NCI-H82 treated with DMSO at 0.1 percent for 48 hours (cell line): ENCODE results near the gene C11orf86.
"Not testable (repeated sequence)": the region's sequence is repeated elsewhere in the genome, so short reads cannot be mapped to it uniquely, and the experiment has no call there.

Source experiments
- DNase-seq: peaks from one replicate; lab custom pipeline; 2025; ENCODE audit not compliant: unreplicated experiment; lab: John Stamatoyannopoulos, UW

C11orf86 gene

DNA sequence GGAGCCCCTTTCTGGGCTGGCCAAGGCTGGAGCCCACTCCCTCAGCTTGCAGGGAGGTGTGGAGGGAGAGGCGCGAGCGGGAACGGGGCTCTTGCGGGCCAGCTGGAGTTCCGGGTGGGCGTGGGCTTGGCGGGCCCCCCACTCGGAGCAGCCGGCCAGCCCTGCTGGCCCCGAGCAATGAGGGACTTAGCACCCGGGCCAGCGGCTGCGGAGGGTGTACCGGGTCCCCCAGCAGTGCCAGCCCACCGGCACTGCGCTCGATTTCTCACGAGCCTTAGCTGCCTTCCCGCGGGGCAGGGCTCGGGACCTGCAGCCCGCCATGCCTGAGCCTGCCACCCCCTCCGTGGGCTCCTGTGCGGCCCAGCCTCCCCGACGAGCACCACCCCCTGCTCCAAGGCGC lies 13.6 kb downstream of the C11orf86 start:
- not testable (repeated sequence) for DNase-seq

DNA sequence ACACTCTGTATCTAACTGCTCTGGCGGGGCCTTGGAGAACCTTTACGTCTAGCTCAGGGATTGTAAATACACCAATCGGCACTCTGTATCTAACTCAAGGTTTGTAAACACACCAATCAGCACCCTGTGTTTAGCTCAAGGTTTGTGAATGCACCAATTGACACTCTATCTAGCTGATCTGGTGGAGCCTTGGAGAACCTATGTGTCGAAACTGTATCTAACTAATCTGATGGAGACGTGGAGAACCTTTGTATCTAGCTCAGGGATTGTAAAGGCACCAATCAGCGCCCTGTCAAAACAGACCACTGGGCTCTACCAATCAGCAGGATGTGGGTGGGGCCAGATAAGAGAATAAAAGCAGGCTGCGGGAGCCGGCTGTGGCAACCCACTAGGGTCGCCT lies 14.3 kb downstream of the C11orf86 start:
- not testable (repeated sequence) for DNase-seq

DNA sequence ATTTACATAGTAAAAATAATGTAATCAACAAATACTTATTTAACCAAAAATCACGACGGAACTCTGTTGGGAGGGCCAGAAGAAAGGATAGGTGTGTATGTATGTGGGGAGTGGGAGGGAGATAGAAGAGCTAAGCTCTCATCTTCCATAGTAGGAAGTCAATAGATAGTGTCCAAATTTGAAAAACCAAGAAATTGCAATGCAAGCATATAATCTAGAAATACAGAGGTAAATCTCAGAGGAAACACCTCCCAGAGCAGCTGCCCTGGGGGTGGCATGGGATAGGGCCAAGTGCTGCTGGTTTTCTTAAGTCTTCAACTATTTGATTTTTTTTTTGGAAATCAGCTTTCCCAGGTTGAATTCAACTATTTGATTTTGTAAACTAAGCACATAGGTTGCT lies 16.9 kb downstream of the C11orf86 start:
- no peak for DNase-seq

DNA sequence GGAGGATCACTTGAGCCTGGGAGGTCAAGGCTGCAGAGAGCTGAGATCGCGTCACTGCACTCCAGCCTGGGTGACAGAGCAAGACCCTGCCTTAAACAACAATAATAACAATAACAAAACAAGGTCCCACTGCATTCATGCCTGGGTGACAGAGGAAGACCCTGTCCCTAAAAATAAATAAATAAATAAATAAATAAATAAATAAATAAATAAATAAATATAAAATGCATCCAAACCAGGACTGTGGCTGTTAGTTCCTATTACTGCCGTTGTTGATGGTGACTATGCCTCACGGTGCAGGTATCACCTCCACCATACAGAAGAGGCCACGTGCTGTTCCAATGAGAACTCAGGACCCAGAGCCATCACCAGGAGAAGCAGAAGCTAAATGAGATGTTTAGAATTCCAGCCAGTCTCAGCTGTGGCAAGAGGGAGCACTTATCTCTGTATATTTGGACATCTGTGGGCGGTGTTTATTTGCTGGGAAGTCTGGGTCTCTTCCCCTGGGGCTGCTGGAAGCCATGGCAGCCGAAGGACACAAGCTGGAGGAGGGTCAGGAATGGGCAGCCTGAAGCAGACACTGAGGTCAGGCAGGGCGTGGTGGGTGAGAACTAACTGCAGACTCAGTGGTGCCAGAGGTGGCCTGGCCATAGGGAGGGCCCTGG lies 21.6 kb downstream of the C11orf86 start:
- no peak for DNase-seq

DNA sequence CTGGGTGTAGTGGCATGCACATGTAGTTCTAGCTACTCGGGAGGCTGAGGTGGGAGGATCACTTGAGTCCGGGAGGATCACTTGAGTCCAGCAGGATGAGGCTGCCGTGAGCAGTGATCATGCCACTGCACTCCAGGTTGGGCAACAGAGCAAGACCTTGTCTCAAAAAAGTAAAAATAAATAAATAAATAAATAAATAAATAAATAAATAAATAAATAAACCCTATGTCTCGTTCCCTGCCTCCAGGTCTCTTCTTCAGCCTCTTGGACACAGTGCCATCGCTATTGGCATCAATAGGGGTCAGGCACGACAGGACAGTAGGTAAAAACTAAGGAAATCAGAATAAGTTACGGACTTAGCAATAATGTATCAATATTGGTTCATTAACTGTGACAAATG lies 24.5 kb downstream of the C11orf86 start:
- no peak for DNase-seq

DNA sequence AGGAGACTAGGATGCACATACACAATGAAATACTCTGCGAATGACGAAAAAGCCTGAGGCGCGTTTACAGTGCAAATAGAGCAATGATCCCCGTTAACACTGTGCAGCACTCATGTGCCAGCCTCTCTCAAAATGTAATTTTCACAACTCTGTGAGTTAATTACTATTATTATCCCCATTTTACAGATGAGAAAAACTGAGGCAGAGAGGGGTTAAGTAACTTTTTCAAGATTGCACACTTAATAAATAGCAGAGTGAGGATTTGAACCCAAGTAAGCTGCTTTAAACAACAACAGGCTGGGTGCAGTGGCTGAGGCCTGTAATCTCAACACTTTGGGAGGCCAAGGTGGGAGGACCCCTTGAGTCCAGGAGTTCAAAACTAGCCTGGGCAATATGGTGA lies 26.2 kb downstream of the C11orf86 start:
- DNase-seq, result no peak

DNA sequence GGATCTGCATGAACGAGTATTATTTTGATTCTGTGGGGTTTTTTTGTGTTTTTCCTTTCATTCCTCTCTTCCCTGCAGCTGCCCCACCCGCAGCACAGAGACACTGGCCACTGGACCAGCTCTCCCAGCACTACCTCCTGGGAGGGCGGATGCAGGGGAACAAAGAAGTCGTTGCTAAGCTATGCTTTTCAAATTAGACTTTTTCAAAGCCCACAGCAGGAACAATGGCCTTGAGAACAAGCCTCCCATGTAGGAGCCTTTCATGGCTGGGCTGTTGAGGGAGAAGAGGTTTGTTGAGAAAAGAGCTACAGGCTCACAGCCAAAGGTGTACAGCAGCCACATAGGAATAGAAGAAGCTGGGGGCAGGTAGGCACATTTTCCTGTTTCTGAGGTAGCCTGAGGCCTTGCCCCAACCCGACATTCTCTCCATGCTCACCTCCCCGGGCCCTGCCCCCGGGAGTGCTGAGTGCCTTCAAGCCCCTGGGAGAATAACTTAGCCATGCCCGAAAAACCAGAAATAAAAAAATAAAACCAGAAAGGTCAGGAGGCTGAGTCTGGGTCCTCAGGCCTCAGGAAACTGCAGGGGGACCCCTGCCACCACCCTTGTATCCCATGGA lies 27.3 kb downstream of the C11orf86 start:
- DNase-seq, result no peak

DNA sequence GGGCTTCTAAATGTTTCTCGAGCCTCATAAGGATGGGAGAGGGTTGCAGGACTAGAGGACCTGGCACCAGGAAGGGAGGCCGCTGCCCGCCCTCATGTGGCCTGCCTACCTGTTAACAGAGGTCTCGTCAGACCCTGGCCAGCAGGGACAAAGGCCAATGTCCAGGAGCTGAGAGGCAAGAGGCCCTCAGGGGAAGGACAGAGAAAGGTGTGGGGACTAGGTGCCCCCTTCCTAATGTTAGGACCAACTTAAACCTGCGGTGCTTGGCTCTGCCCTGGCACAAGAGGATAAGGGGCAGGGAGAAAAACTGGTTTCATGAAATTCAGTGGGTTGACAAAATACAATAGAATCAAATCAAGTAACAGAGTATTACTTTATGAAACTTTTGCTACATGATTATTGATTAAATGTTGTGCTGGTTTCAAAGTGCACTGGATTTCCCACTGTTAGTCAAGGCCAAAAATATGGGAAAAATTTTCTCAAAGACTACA lies 27.9 kb downstream of the C11orf86 start:
- no peak for DNase-seq

DNA sequence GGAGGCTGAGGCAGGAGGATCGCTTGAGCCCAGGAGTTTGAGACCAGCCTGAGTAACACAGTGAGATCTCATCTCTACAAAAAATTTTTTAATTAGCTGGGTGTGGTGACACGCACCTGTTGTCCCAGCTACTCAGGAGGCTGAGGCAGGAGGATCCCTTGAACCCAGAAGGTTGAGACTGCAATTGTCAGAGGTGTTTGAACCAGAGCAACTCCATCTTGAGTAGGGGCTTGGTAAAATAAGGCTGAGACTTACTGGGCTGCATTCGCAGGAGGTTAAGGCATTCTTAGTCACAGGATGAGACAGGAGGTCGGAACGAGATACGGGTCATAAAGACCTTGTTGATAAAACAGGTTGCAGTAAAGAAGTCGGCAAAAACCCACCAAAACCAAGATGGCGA lies 30.1 kb downstream of the C11orf86 start:
- DNase-seq, result not testable (repeated sequence)

DNA sequence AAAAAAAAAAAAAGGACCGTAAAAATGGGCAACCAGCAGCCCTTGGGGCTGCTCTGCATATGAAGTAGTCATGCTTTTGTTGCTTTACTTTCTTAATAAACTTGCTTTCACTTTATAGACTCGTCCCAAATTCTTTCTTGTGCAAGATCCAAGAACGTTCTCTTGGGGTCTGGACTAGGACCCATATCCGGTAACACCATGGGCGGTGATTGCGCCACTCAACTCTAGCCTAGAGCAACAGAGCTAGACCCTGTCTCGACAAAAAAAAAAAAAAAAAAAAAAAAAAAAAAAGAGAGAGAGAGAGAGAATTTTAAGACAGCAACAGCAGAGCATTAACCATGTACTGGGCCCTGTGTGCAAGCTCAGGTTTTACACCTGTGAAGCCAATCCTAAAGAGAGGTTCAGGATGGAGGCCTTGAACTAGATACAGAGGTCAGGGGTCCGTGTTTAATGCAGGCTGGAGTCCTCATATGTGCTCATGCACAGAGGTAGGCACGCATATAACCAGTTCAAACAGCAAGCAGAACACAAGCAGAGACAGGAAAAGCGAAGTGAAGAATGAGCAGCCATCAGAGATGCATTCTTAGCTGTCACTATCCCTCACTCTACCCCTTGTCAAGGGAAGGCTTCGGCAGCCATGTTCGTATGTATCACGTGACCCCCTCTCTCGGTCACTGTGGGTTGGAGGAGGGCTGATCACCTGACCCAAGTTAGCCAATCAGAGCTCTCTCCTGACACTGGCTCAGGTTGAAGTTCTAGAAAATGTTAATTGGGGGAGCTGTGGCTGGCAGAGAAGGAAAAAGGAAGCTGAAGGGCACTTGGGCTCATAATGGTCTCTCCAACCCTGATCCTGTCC lies 31.2 kb downstream of the C11orf86 start:
- DNase-seq, result no peak

DNA sequence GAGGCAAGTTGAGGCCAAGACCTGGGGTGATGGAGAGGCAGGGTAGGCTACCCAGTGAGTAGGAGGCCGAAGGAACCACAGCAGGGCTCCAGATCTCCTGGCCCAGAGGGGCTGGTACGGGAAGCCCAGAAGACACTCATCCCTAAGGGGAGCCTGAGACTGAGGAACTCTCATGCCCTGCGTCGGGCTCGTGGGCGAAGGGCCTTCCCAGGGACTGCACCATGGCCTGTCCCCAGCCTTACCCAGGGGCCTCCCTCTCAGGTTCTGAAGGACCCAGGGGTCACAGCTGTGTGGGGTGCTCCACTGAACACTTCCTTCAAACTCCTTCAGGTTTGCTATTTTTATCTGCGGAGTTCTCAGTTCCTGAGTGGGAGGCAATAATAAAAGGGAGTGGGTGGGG lies 32.0 kb downstream of the C11orf86 start:
- DNase-seq, result no peak

DNA sequence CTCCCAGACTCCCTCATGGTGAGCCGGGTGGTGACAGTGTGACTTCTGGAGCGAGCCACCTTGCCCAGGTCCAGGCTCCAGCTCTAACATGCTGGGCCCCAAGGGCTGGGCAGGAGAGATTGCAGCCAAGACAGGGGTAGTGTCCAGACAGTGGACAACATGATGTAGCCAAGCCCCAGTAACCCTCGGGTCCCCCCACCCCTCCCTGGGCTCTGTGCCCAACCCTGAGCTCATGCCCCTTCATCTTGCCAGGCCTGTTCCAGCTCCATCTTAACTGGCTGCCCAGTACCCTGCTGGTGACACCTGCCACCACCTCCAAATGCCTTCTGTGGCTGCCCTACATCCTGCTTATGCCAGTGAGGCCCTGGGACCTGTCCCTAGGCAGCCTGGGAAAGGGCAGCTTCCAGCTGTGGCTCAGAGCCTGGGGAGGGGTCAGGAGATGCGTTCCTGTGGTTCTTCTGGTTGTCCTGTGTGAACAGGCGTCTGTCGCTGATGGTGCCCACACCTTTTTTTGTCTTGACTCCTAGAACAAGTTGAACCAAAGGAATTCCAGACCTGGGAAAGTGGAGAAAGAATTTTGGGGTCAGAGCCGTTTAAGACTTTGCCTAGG lies 35.3 kb downstream of the C11orf86 start:
- DNase-seq, result no peak

DNA sequence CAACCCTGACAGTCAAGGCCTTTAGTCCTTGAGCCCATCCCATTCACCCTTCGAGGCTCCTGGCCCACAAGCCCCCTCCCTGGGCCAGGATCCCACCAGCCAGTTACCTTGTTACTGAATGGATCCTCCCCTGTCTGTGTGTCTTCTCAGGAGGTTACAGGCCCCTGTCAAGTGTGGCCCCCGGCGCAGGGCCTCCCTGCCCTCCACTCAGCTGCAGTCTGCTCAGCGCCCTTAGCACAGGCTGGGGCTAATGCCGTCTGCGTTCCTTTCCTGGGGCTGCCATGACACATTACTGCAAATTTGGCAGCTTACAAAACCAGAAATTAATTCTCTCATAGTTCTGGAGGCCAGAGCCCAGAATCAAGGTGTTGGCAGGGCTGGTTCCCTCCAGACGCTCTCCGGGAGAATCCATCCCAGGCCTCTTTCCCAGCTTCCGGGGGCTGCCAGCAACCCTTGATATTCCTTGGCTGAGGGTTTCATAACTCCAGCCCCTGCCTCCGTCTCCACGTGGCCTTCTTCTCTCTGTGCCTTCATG lies 38.5 kb downstream of the C11orf86 start:
- DNase-seq, result no peak

DNA sequence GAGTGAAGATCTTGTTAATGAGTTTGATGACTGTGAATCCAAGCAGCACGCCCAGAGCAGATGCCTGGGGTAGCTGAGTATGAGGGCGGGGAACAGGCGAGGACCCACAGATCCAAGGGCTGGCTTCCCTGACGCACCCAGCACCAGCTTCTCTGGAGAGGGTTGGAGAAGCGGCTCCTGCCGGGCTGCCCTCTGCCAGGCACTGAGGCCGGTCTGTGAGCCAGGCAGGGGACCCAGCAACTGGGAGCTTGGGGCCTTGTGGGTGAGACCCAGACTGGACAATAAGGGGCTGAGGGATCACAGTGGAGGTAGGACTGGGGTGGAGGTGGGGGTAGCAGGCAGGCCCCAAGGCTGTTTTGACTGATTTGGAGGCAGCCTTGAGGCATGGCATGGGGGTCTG lies 39.2 kb downstream of the C11orf86 start:
- DNase-seq, result no peak

DNA sequence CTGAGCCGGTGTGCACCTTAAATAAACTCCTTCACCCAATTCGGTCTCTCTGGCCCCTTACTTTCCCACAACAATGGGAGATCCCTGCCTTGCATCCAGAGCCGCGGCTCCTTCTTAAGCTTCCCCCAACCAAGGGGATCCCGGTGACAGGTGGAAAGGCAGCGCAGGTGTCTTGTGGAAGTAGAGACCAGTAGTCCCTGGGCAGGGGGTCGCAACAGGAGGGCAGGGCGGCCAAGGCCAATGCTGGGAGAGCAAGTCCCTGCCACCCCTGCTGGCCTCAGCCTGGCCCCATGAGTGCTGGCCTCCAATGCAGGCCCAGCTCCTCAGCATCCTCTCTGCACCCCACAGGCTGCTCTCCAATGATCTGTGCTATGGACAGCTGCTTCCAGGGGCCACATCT lies 39.9 kb downstream of the C11orf86 start:
- DNase-seq, result no peak

DNA sequence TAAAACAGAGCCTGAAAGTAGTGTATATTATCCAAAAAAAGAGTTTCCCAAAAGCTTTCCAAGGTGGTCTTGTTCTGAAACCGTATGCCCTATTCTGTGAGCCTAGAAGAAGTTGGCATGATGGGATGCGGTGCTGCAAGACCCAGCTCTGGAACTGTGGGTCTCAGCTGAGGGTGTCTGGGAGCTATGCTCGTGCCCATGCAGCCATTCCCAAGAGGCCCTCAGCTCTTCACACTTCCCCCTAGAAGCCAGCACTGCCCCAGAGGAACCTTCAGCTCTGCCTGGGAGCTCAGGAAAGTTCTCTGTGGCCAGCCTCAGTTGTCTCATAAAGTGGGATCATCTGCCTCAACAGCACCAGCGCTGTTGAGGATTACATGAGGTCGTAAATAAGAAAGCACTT lies 41.4 kb downstream of the C11orf86 start:
- DNase-seq, result no peak

DNA sequence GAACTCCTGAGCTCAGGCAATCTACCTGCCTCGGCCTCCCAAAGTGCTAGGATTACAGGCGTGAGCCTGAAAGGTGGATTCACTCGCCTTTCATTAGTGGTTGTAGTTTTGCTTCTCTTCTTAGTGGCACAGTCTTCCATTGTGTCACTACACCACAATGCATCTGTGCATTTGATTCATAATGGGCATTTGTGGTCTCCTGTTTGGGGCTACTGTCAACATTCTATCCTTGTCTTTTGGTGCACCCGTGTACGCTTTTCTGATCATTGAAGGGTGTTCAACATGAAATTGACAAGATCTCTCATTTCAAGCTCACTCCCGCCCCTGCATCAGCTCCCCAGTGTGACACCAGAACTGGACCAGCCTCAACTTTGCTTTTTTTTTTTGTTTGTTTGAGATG lies 45.8 kb downstream of the C11orf86 start:
- no peak for DNase-seq

DNA sequence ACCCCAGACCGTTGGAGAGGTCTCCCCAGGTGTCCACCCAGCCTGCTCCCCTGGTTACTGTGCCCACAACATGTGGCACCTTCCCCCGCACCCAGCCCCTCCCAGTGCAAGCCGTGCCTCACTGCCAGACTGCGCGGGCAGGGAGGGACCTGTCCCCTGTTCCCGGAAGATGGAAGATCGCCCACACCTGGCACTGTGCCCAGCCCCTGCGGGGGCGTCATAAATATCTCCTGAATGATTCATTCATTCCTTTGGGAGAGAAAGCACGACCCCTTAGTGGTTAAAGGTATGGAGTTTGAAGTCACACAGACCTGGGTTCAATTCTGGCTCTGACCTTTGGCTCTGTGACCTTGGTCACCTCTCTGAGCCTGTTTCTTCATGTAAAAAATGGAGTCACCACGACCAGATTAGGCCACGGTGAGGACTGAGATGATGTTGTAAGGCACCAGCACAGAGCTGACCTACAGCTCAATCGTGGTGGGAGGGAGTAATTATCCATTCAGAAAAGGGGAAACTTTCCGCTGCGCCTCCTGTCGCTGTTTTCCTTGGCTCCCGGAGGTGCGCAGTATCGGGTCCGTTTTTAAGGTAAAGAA lies 47.3 kb downstream of the C11orf86 start:
- no peak for DNase-seq

DNA sequence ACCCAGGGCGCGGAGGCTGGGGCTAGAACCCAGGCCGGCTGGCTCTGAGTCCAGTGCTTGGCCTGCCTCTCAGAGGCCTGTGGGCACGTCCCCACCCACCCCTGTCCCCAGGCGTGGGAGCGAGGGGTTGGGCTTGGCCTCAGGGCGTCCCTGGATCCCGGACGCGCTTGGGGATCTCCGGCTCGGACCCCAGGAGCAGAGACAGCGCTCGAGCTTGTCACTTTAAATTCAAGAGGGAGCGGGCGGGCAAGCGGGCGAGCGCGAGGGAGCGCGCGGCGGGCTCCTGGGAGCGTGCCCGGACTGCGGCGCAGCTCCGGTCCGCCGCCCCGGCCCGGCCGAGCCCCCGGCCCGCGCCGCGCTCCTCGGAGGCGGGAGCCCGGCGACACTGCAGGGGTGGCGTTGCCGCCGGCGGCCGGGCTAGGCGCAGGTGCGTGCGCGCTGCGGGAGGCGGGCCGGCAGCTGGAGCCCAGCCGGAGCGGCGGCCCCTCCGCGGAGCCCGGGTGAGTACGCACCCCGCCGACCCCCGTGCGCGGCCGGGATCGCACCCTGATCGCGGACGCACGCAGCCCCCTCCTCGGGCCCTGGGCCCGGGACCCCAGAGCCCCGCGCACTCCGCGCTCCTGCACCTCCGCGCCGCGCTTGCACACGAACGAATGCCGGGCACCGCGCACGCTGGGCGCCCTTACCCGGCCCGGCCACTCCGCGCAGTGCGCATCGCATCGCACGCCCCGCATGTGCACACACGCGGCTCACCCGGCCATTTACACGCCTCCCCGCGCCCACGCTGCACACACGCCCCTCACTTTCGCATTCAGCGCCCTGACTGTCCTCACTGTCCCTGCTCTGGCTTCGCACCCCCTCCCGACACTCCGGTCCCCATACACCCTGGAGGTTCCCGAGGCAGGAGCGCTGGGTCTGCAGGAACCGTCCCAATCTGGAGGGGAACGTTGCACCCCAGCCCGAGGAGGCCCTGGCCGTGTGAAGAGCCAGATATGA lies 48.2 kb downstream of the C11orf86 start, which contains the start of gene SYT12:
Gene SYT12, plus strand, starts transcription at position 174 of the 996 bp plus-strand sequence. CDS start 7,011 bp downstream, outside the sequence.
- no peak for DNase-seq

DNA sequence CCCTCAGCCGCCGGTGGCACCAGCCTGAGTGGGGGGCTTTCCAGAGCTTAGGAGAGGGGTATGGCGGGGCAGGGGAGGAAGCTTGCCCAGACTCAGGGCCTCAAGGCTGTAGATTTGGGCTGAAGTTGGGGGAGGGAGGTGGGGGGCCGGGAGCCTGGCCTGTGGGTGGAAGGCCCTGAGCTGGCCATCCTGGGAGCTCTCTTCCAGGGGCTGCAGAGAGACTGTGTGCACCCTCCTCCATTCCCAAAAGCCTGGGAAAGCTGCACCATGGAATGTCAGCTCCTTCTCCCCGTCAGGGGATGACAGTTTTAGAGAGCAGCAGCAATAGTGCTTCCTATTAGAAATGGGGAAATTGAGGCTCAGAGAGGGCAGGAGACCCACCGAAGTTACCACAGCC lies 48.9 kb downstream of the C11orf86 start:
- no peak for DNase-seq
